GM23338 (cell line): ENCODE measurements around the gene ENTR1. TPM values are rescaled to one million over a fixed set of nuclear protein-coding genes. Genes with fewer than 3 reads are reported as not detected.
A peak's percentile ranks its signal among the peaks of the same experiment; 100 is the strongest.

ENCODE experiments used
- ATAC-seq: fragments of 200-7000 bp; cut with Tn5 transposase; 3 replicates; pipeline ENCODE4 v1.9.1; 2020
- DNase-seq: peaks from one replicate; pipeline ENCODE4 v3.0.0-alpha.2; 2015; ENCODE audit warnings: low spot score
- H2AFZ ChIP-seq: fragments of 200-600 bp; sonication (generic); 2 replicates; pipeline ENCODE4 v1.8.0; 2016; ENCODE audit warnings: antibody characterized with exemption, mild to moderate bottlenecking, moderate library complexity
- H3F3A ChIP-seq: fragments of 200-600 bp; sonication (generic); replicated peaks from 2 replicates; pipeline ENCODE4 v1.8.0; 2017; ENCODE audit warnings: antibody characterized with exemption, mixed run types, low read depth
- H3K27ac ChIP-seq: fragments of 200-600 bp; sonication (generic); 2 replicates; pipeline ENCODE4 v1.6.1; 2016; ENCODE audit warnings: low read depth
- H3K27me3 ChIP-seq: fragments of 200-600 bp; sonication (generic); 2 replicates; pipeline ENCODE4 v1.8.0; 2016; ENCODE audit warnings: mild to moderate bottlenecking, mixed run types, moderate library complexity; ENCODE audit not compliant: insufficient read depth
- H3K36me3 ChIP-seq: fragments of 200-600 bp; sonication (generic); 2 replicates; pipeline ENCODE4 v1.8.0; 2016; ENCODE audit warnings: mild to moderate bottlenecking; ENCODE audit not compliant: insufficient read depth
- H3K4me1 ChIP-seq: fragments of 200-600 bp; sonication (generic); 2 replicates; pipeline ENCODE4 v1.8.0; 2016; ENCODE audit warnings: mild to moderate bottlenecking, moderate library complexity; ENCODE audit not compliant: insufficient read depth
- H3K4me2 ChIP-seq: fragments of 200-600 bp; sonication (generic); 2 replicates; pipeline ENCODE4 v1.7.1; 2017; ENCODE audit warnings: mixed run types
- H3K4me3 ChIP-seq: fragments of 200-600 bp; sonication (generic); 2 replicates; pipeline ENCODE4 v1.6.1; 2016; ENCODE audit warnings: mixed run types
- H3K79me2 ChIP-seq: fragments of 200-600 bp; sonication (generic); replicated peaks from 2 replicates; pipeline ENCODE4 v1.8.0; 2017; ENCODE audit warnings: mild to moderate bottlenecking; ENCODE audit not compliant: insufficient read depth
- H3K9me2 ChIP-seq: fragments of 200-600 bp; sonication (generic); 2 replicates; pipeline ENCODE4 v1.8.0; 2017; ENCODE audit not compliant: insufficient read depth
- H4K20me1 ChIP-seq: fragments of 200-600 bp; sonication (generic); replicated peaks from 2 replicates; pipeline ENCODE4 v1.8.0; 2017; ENCODE audit warnings: mild to moderate bottlenecking; ENCODE audit not compliant: insufficient read depth
- H3K27ac Mint-ChIP-seq: 2 replicates; pipeline ENCODE4 v1.8.0; 2020; ENCODE audit warnings: inconsistent platforms, mild to moderate bottlenecking, moderate library complexity, mixed read lengths
- H3K27me3 Mint-ChIP-seq: 3 replicates; pipeline ENCODE4 v1.8.0; 2022; ENCODE audit warnings: low read depth, mild to moderate bottlenecking, moderate library complexity, mixed read lengths, inconsistent platforms; ENCODE audit not compliant: insufficient read depth, poor library complexity
- H3K36me3 Mint-ChIP-seq: 3 replicates; pipeline ENCODE4 v1.8.0; 2021; ENCODE audit warnings: low read depth, mild to moderate bottlenecking, inconsistent platforms, moderate library complexity, mixed read lengths
- H3K4me1 Mint-ChIP-seq: 3 replicates; pipeline ENCODE4 v1.8.0; 2020; ENCODE audit warnings: mild to moderate bottlenecking, inconsistent platforms, mixed read lengths
- H3K4me3 Mint-ChIP-seq: 3 replicates; pipeline ENCODE4 v1.8.0; 2021; ENCODE audit warnings: moderate library complexity, mild to moderate bottlenecking, inconsistent platforms, mixed read lengths
- H3K9me3 Mint-ChIP-seq: 3 replicates; pipeline ENCODE4 v1.8.0; 2020; ENCODE audit warnings: moderate library complexity, mild to moderate bottlenecking, inconsistent platforms, mixed read lengths
- JUNB ChIP-seq: IDR thresholded peaks from one replicate; pipeline ENCODE4 v1.6.1; 2016; ENCODE audit warnings: antibody characterized with exemption; ENCODE audit not compliant: unreplicated experiment
- POLR2AphosphoS5 ChIP-seq: IDR thresholded peaks from 2 replicates; pipeline ENCODE4 v1.6.1; 2016; ENCODE audit warnings: antibody characterized with exemption, low read depth
- polyA plus RNA-seq: library from polyadenylated mRNA; unstranded; fragments of >200 nt; fragmentation: Nextera tagmentation; extraction: Ambion mirVana; gene quantifications from 2 replicates; pipeline ENCODE4 v1.2.1, GENCODE V29; 2016
- total RNA-seq: library from RNA; depleted of rRNA; stranded (reverse); fragments of >200 nt; shearing (Covaris generic); gene quantifications from 2 replicates; pipeline ENCODE4 v1.2.3, GENCODE V29; 2014
- TF ChIP-seq, protein P1 (sequence below): fragments of 250-450 bp; sonication (Bioruptor Pico); IDR thresholded peaks from 2 replicates; pipeline ENCODE4 v1.5.0; 2020; ENCODE audit warnings: mild to moderate bottlenecking, moderate library complexity
- TF ChIP-seq, protein P2 (sequence below): IDR thresholded peaks from one replicate; pipeline ENCODE4 v1.6.1; 2018; ENCODE audit warnings: antibody characterized with exemption; ENCODE audit not compliant: unreplicated experiment

Gene ENTR1
- total and polyA plus RNA-seq, 2 experiments from 2014 or later: 25.6 to 91.9 TPM

DNA sequence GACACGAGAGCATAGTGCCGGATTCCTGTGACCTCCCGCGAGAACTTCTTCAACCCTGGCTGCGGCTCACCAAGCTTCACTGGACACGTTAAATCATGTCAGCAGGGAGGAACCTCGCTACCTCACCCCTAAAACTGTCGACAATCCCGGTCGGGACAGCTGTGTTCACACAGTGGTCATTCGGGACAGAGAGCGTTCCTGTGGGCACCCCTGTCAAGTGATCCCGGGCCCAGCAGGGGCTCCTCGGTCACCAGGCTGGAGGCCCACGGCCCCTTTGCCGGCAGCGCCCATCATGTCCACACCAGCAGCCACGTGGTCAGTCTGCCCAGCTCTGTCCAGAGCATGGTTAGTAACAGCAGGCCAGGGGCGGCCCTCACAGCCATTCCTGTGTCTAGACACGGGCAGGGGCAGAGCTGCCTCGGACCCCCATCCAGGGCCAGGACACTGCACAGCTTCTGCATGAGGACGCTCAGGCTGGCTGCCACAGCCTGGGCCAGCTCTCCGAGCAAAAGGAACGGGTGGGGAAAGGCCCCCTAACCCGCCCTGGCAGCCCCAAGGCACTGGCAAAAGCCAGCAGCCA is 25.7 kb upstream of the ENTR1 start:
- H3F3A ChIP-seq: peaks cover 13% of the 10 kb centered on the region
- no peak overlapping the region for H3K27ac ChIP-seq
- peaks cover 13% of the 10 kb centered on the region for H3K27me3 Mint-ChIP-seq
- 0 out of 3 replicates have a peak, but pooled peaks cover 2% of the 10 kb centered on the region for H3K9me3 Mint-ChIP-seq
- no peak for ATAC-seq
- H3K36me3 ChIP-seq: no peaks in the 10 kb centered on the region
- H3K9me2 ChIP-seq: no peaks in the 10 kb centered on the region
- no peaks in the 10 kb centered on the region for H3K4me1 ChIP-seq
- H3K4me2 ChIP-seq: no peak overlapping the region
- H4K20me1 ChIP-seq: peaks cover 23% of the 10 kb centered on the region; the same call in 1 of the 2 replicates
- peak overlapping the region; percentile 85; the same call in 1 of the 3 replicates for H3K4me3 Mint-ChIP-seq
- TF ChIP-seq, protein P1, sequence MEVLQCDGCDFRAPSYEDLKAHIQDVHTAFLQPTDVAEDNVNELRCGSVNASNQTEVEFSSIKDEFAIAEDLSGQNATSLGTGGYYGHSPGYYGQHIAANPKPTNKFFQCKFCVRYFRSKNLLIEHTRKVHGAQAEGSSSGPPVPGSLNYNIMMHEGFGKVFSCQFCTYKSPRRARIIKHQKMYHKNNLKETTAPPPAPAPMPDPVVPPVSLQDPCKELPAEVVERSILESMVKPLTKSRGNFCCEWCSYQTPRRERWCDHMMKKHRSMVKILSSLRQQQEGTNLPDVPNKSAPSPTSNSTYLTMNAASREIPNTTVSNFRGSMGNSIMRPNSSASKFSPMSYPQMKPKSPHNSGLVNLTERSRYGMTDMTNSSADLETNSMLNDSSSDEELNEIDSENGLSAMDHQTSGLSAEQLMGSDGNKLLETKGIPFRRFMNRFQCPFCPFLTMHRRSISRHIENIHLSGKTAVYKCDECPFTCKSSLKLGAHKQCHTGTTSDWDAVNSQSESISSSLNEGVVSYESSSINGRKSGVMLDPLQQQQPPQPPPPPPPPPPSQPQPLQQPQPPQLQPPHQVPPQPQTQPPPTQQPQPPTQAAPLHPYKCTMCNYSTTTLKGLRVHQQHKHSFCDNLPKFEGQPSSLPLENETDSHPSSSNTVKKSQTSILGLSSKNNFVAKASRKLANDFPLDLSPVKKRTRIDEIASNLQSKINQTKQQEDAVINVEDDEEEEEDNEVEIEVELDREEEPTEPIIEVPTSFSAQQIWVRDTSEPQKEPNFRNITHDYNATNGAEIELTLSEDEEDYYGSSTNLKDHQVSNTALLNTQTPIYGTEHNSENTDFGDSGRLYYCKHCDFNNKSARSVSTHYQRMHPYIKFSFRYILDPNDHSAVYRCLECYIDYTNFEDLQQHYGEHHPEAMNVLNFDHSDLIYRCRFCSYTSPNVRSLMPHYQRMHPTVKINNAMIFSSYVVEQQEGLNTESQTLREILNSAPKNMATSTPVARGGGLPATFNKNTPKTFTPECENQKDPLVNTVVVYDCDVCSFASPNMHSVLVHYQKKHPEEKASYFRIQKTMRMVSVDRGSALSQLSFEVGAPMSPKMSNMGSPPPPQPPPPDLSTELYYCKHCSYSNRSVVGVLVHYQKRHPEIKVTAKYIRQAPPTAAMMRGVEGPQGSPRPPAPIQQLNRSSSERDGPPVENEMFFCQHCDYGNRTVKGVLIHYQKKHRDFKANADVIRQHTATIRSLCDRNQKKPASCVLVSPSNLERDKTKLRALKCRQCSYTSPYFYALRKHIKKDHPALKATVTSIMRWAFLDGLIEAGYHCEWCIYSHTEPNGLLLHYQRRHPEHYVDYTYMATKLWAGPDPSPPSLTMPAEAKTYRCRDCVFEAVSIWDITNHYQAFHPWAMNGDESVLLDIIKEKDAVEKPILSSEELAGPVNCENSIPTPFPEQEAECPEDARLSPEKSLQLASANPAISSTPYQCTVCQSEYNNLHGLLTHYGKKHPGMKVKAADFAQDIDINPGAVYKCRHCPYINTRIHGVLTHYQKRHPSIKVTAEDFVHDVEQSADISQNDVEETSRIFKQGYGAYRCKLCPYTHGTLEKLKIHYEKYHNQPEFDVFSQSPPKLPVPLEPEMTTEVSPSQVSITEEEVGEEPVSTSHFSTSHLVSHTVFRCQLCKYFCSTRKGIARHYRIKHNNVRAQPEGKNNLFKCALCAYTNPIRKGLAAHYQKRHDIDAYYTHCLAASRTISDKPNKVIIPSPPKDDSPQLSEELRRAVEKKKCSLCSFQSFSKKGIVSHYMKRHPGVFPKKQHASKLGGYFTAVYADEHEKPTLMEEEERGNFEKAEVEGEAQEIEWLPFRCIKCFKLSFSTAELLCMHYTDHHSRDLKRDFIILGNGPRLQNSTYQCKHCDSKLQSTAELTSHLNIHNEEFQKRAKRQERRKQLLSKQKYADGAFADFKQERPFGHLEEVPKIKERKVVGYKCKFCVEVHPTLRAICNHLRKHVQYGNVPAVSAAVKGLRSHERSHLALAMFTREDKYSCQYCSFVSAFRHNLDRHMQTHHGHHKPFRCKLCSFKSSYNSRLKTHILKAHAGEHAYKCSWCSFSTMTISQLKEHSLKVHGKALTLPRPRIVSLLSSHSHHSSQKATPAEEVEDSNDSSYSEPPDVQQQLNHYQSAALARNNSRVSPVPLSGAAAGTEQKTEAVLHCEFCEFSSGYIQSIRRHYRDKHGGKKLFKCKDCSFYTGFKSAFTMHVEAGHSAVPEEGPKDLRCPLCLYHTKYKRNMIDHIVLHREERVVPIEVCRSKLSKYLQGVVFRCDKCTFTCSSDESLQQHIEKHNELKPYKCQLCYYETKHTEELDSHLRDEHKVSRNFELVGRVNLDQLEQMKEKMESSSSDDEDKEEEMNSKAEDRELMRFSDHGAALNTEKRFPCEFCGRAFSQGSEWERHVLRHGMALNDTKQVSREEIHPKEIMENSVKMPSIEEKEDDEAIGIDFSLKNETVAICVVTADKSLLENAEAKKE (CRISPR knock-in tag): no peak
- no peak for TF ChIP-seq POLR2AphosphoS5
- TF ChIP-seq, protein P2, sequence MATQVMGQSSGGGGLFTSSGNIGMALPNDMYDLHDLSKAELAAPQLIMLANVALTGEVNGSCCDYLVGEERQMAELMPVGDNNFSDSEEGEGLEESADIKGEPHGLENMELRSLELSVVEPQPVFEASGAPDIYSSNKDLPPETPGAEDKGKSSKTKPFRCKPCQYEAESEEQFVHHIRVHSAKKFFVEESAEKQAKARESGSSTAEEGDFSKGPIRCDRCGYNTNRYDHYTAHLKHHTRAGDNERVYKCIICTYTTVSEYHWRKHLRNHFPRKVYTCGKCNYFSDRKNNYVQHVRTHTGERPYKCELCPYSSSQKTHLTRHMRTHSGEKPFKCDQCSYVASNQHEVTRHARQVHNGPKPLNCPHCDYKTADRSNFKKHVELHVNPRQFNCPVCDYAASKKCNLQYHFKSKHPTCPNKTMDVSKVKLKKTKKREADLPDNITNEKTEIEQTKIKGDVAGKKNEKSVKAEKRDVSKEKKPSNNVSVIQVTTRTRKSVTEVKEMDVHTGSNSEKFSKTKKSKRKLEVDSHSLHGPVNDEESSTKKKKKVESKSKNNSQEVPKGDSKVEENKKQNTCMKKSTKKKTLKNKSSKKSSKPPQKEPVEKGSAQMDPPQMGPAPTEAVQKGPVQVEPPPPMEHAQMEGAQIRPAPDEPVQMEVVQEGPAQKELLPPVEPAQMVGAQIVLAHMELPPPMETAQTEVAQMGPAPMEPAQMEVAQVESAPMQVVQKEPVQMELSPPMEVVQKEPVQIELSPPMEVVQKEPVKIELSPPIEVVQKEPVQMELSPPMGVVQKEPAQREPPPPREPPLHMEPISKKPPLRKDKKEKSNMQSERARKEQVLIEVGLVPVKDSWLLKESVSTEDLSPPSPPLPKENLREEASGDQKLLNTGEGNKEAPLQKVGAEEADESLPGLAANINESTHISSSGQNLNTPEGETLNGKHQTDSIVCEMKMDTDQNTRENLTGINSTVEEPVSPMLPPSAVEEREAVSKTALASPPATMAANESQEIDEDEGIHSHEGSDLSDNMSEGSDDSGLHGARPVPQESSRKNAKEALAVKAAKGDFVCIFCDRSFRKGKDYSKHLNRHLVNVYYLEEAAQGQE: no peak
- no peak for TF ChIP-seq JUNB
- no peak for DNase-seq
- no peaks in the 10 kb centered on the region for H3K27me3 ChIP-seq
- H3K4me3 ChIP-seq: no peak overlapping the region
- H3K79me2 ChIP-seq: peaks cover 29% of the 10 kb centered on the region
- peaks cover 18% of the 10 kb centered on the region for H3K4me1 Mint-ChIP-seq
- no peak overlapping the region for H2AFZ ChIP-seq
- peaks cover 11% of the 10 kb centered on the region; the same call in 2 of the 3 replicates for H3K36me3 Mint-ChIP-seq
- no peak overlapping the region for H3K27ac Mint-ChIP-seq
